Endothelial cell of umbilical vein (primary cell): ENCODE results near the gene EIF4E3.

Experiments
- CTCF ChIP-seq, 2 donors: IDR thresholded peaks; 1 replicate in 1 of 2; 2 replicates in 1 of 2; pipeline ENCODE4 v1.5.1; 2011; ENCODE audit warnings: low read length in 2 of 2, mild to moderate bottlenecking in 2 of 2, moderate library complexity in 2 of 2, control low read depth in 1 of 2, inconsistent platforms in 1 of 2, low read depth in 1 of 2; ENCODE audit not compliant: insufficient read depth in 1 of 2; ENCODE audit errors: extremely low read depth in 1 of 2
- EZH2 ChIP-seq: IDR thresholded peaks from 2 replicates; pipeline ENCODE4 v1.6.1; 2012; ENCODE audit warnings: borderline replicate concordance, low read depth, mild to moderate bottlenecking, moderate library complexity, low read length, inconsistent platforms; ENCODE audit not compliant: severe bottlenecking
- JUN ChIP-seq: IDR thresholded peaks from 2 replicates; pipeline ENCODE4 v1.6.1; 2011; ENCODE audit warnings: borderline replicate concordance, low read depth; ENCODE audit not compliant: insufficient read length, insufficient read depth
- MAX ChIP-seq: IDR thresholded peaks from 2 replicates; pipeline ENCODE4 v1.6.1; 2011; ENCODE audit not compliant: insufficient read depth, insufficient read length
- POLR2A ChIP-seq: IDR thresholded peaks from 2 replicates; pipeline ENCODE4 v1.6.1; 2012; ENCODE audit warnings: low read depth, mild to moderate bottlenecking, control low read depth, low read length

GRCh38 chr3:71640331-71640983 lies 84.7 kb downstream of the EIF4E3 start:
- TF ChIP-seq EZH2 (no peak), CTCF (IDR thresholded peaks at IDR 0.05; ENCODE audit: extremely low read depth in 1 of 2, insufficient read depth in 1 of 2, low read depth in 1 of 2, low read length in 2 of 2) (no peak), JUN (no peak), POLR2A (no peak), MAX (no peak)
